SK-N-MC (cell line): ENCODE results near the gene RPL37.

Experiments
- EZH2 ChIP-seq: fragments of 200-600 bp; sonication (generic); IDR thresholded peaks from one replicate; pipeline ENCODE4 v1.6.1; 2017; ENCODE audit warnings: antibody characterized with exemption
- FOXP2 ChIP-seq: optimal IDR thresholded peaks from 2 replicates; pipeline ENCODE3; 2011; ENCODE audit warnings: mild to moderate bottlenecking, moderate library complexity; ENCODE audit not compliant: insufficient read depth; ENCODE audit errors: extremely low read length, control extremely low read depth
- POLR2AphosphoS5 ChIP-seq: IDR thresholded peaks from 2 replicates; pipeline ENCODE4 v1.6.1; 2012; ENCODE audit warnings: mild to moderate bottlenecking, low read depth, low read length, borderline replicate concordance

GRCh38 chr5:40813698-40814281 is 21.2 kb downstream of the RPL37 start:
- no peak for TF ChIP-seq POLR2AphosphoS5
- no peak for TF ChIP-seq EZH2
- TF ChIP-seq FOXP2 = no peak
